GM13976 (cell line): ENCODE data around the gene CHMP5.
A peak's percentile ranks its signal among the peaks of the same experiment; 100 is the strongest.

Source experiments
- DNase-seq: peaks from one replicate; pipeline ENCODE4 v3.0.0; 2012; ENCODE audit warnings: low spot score
- in situ Hi-C: fragments of 300-500 bp; cut with MboI; formaldehyde crosslinking; loops from one replicate; pipeline ENCODE4 v1.12.0; 2022; ENCODE audit warnings: low sequenced_read_pairs, mixed read lengths, inconsistent platforms; ENCODE audit not compliant: unreplicated experiment
- TF ChIP-seq, protein P1 (sequence below): IDR thresholded peaks from 2 replicates; pipeline ENCODE4 v1.5.1; 2012; ENCODE audit warnings: borderline replicate concordance, mild to moderate bottlenecking; ENCODE audit not compliant: insufficient read depth; ENCODE audit errors: extremely low read depth, missing control alignments, control extremely low read depth

The CHMP5 gene

DNA sequence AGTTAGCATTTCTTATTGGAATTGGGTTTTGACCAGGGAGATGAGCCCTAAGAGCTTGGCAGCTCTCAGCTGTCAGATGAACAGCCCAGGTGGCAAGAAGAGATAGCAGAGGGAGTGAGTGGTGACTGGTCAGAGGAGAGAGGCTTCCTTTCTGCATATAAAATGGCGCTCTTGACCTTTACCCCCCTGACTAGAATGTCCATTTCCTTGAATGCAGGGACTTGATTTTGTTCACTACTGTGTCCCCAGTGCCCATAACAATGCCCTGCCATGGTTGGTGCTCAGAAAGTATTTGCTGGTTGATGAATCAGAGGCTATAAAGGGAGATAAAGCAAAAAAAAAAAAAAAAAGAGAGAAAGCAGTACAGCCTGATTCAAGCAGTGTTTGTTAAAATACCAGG lies 7.2 kb downstream of the CHMP5 start:
- TF ChIP-seq, protein P1, sequence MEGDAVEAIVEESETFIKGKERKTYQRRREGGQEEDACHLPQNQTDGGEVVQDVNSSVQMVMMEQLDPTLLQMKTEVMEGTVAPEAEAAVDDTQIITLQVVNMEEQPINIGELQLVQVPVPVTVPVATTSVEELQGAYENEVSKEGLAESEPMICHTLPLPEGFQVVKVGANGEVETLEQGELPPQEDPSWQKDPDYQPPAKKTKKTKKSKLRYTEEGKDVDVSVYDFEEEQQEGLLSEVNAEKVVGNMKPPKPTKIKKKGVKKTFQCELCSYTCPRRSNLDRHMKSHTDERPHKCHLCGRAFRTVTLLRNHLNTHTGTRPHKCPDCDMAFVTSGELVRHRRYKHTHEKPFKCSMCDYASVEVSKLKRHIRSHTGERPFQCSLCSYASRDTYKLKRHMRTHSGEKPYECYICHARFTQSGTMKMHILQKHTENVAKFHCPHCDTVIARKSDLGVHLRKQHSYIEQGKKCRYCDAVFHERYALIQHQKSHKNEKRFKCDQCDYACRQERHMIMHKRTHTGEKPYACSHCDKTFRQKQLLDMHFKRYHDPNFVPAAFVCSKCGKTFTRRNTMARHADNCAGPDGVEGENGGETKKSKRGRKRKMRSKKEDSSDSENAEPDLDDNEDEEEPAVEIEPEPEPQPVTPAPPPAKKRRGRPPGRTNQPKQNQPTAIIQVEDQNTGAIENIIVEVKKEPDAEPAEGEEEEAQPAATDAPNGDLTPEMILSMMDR = no peak
- in situ Hi-C loops = no loop called here
- no peak for DNase-seq

DNA sequence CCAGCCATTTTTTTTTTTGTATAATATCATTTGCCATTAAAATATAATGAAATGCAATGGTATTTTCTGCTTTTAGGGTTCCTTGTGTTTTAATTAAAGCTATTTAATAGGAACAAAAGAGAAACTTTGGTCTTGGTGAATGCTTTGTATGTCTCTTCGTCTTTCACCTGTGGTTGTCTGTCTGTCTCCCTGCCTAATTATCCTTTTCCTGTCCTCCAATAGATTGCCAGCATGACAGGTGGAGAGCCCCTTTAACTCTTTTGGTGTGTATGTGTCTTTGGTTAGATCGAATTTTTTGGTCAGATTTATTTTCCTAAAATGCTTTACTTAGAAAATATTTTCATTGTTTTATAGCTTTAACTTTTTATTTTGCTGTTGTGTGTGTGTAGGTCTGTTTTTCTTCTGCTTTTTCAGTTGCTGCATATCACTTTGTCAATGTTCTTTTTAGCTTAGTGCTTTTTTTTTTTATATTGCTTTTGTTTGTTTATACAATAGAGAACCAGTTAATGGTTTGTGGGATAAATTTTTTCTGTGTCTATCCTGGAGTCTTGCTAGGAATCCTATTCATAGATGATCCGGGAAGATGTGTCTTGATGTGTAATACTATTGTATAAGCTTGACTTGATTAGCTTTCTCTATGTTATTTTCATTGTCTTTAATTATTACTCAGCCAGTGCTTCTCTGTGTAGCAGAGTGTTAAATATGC lies 8.6 kb downstream of the CHMP5 start:
- no peak for DNase-seq
- TF ChIP-seq, protein P1 = no peak
- in situ Hi-C loops = no loop called here

DNA sequence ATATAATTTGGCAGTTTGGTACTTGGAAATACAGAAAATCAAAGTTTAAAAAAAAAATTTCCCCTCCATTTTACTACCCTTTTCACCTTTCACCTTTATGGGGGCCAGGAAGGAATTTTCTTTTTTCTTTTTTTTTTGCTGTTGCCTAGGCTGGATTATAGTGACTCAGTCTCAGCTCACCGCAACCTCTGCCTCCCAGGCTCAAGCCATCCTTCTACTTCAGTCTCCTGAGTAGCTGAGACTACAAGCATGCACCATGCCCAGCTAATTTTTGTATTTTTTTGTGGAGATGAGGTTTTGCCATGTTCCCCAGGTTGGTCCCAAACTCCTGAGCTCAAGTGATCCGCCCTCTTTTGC lies 9.1 kb downstream of the CHMP5 start:
- TF ChIP-seq, protein P1 = no peak
- in situ Hi-C loops = no loop called here
- no peak for DNase-seq

DNA sequence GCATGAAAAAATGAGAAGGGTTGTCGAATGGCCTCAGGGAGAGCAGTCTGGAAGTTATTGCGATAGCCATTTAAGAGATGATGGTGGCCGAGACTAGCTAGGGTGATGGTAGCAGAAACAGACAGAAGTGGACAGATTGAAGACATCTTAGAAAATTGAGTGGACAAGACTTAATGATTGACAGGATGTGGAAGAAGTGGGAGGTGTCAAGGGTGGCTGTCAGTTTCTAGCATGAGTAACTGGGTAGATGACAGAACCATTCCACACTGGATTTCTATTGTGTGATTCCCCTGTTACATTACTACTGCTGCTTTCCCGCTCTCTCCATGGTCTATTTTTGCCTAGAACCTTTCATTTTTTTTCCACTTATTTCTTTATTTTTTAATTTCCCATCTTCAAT lies 12.6 kb downstream of the CHMP5 start:
- in situ Hi-C loops = no loop called here
- TF ChIP-seq, protein P1 = no peak
- DNase-seq = no peak

DNA sequence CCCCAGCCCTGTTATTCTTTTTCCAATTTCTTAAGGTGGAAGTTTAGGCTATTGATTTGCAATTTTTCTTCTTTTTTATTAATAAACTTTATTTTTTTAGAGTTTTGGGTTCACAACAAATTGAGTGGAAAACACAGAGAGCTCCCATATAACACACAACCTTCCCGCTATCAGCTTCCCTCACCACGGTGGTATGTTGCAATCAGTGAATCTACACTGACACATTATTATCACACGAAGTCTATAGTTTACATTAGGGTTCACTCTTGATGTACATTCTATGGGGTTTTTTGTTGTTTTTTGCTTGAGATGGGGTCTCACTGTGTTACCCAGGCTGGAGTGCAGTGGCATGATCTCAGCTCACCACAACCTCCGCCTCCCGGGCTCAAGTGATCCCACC lies 20.7 kb downstream of the CHMP5 start:
- DNase-seq = no peak
- TF ChIP-seq, protein P1 = no peak
- in situ Hi-C loops = no loop called here

DNA sequence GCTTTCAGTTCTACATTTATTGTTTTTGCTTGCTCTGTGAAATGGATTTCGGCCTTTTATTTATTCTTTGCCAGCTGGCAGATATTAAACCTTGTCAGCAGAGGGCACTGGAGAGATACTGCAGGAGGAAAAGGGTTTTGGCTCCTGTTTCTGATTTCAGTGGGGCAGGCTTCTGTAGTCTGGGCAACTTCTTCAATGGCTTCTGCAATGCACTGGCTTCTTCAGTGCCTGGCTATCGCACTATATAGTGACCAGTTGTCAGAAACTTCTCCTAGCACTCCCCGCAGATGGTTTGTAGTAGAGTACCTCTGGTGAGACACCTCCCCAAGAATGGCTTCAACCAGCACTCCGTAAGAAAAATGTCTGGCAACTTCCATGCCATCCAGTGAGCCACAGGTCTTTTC lies 22.2 kb downstream of the CHMP5 start:
- in situ Hi-C loops = no loop called here
- TF ChIP-seq, protein P1 = peak; percentile 82
- peak; percentile 71 for DNase-seq
